Fibroblast of gingiva (primary cell): ENCODE measurements around the gene OR6S1.
"Not testable (repeated sequence)": the region's sequence is repeated elsewhere in the genome, so short reads cannot be mapped to it uniquely, and the experiment has no call there.

ENCODE experiments used
- DNase-seq: peaks from one replicate; pipeline ENCODE4 v3.0.0-alpha.2; 2011; ENCODE audit warnings: low read depth

Gene OR6S1

DNA sequence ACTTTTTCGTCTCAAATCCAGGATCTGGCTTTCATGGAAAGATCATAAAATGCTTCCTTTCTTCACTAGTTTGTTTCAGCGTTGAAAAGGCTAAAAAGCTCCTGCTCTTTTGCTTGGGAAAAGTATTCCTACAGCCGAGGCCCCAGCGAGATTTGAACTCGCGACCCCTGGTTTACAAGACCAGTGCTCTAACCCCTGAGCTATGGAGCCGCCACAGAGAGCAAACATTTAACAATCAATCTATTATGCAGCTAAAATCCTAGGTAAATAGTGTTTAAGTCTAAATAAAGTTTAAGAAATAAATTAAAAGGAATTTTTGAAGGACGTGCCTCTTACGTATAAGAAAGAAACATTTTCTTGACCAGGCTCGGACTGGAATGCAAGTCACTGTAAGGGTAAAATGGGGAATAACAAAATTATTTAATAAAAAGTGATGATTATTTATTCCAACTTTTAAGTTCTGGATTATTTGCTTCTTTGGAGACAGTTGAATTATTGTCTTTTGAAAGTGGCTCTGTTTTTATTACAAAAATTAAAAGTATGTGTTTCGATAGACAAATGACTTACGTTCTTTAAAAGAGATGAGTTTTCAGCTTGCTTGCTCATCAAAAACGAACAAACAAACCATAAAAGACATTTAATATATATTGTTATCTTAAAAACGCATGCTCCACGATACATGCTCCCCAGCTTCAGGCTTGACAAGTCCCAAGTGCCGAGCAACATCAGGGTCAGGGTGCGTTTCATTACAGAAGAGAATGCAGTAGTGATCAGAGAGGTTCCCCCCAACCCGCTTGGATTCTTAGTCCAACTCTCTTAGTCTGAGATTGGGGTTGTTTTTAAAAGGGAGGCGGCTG lies 10.2 kb downstream of the OR6S1 start:
- DNase-seq: peak; percentile 65

DNA sequence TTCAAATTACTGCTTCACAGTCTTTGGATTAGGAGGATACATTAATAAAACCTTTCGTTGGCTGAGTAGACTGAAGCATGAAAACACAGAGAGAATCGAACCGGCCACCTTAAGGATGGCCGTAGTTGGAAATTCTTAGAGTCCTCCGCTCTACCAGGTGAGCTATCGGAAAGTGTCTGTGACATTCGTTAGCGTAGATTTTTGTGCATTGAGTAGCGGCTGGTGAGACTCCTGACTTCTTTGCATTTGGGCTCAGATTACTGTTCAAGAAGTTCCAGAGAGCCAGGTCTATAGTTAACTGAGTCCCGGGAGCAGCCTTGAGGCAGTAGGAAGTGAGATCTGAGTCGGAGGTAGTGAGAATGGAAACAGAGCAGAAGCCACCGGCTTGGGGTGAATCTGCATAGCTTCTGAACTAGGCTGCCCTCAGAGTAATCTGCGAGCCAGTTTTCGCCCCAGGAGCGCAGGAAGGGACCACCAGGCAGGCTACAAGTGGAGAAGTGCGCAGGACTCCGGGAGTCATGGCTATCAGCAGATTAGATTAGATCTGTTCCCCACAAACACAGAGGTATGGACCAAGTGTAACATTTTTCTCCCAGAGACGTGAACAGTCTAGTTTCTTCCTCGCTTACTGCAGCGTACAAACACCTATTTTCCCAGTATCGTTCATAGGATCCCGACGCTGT lies 11.0 kb downstream of the OR6S1 start:
- DNase-seq: no peak

DNA sequence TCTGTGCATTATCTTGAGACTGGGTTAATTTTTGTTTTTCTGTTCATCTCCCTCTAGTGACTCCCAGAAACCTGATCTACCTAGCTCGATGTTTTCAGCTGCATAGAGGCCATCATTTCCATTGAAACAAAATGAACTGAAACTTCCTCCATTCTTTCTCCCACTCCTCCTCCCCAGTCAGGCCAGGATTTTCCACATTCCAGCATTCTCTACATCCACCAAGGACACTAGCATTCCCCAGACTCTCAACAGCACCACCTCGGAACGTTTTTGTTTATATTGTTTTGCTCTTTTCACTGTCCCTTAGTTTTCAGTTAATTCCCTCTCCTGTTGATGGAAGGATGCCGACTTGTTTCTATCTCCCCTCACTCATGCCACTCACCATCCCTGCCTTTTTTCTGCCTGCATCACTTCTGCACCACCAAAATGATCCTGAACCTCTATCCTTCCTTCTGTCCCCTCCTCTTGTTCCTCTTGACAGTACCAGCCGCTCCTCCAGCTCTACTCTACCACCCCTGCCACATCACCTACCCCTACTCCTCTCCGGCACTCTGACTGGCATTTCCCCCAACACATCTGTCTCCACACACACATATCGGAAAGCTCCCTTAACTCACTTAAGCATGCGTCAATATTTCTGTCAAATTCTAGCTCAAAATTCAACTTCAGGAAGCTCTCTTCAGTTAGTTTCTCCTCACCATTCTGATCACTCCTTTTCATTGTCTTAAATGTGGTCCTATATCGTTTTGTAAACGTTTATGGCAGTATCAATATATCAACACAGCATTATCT lies 13.2 kb downstream of the OR6S1 start:
- no peak for DNase-seq

DNA sequence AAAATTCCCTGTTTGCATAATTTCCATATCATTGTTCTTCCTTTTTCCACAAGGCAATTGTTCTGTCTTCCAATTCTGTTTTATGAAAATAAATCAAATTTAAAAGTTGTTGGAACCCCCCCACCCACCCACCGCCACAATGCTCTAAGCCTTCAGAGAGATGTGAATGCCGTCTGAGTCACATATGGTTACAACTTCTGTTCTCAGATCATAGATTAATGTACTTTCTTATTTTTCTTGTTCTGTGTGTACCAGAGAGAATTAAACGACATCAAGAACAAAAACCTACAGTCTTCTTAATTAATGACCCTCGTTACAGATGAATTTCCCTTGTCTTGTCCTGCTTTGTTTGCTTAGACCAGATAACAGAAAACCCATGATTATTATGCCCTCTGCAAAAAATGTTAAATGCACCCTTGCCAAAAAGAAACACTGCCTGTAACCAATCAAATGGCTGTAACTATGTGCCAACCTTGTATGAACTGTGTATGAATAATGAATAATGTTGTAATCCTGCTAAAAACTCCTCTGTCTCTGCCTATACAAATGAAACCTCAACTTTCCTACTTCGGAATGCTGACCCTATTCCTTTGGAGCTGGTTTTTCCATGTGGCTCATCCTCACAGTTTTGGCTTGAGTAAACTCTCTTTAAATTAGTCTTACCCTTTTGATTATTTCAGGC lies 14.0 kb downstream of the OR6S1 start:
- DNase-seq: peak; percentile 44

DNA sequence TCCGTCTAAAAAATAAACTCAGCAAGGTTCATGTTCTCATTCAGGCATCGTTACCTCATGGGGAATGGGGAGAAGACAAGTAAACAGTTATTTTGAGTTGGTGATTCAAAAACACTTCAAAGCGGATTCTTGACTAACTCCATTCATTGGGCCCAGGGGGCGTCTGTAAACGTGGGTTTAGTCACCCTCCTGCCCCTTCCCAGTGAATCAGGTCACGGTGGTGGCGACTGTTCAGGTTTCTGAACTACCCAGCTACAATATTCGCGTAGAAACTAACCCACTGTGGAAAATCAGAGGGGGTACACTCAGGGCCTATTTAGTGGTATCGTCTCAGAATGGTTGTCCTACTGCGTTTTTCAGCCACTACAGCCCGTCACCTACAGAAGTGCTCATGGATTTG lies 15.2 kb downstream of the OR6S1 start:
- no peak for DNase-seq

DNA sequence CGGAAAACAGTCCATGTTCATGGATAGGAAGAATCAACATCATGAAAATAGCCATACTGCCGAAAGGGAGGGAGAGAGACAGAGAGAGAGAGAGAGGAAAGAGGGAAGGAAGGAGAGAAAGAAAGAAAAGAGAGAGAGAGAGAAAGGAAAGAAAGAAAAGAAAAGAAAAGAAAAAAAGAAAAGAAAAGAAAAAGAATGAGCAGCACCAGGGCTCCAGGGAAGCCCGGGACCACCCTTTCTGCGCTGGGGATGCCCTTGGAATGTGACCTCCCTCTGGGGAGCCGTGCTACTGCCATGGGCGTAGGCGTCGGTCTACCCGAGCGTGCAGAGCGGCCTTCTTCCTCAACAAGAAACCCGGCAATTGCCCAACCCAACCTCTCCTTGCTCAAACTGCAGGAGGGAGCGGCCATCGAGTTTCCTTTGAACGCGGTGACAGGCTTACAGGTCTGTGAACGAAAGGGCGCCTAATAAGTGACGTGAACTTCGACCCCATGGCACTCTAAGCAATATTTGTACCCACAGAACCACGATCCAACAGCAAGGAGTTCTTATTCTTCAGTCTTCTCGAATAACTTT lies 16.9 kb downstream of the OR6S1 start:
- peak; percentile 75 for DNase-seq

DNA sequence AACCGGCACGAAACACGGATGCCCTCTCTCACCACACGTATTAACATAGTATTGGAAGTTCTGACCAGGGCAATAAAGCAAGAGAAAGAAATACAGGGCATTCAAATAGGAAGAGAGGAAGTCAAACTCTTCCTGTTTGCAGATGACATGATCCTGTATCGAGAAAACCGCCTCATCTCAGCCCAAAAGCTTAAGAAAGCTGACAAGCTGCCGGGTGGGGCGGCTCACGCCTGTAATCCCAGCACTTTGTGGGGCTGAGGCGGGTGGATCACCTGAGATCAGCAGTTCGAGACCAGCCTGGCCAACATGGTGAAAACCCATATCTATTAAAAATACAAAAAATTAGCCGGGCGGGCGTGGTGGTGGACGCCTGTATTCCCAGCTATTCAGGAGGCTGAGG lies 17.7 kb downstream of the OR6S1 start:
- DNase-seq: no peak

DNA sequence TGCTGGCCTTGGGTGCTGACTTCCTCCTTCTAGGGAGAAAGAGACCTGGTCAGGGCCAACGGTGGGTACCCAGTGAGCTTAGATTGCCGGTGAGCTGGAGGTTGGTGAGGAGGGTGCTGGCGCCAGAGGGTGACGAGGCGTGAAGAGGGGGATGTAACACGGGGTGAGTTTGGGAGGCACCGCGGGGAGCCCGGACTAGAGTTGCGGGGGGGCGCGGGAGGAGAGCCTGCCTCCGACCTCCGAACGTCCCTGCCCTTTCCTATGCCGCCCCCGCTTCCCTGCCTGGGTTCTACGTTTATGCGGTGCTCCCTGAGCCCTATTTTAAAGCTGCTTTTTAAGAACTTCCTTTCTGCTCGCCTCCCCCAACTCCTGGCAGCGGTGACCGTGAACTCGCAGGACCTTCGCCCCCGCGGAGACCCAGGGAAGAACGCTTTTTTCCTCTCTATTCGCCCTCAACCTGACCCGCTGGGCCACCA lies 18.6 kb downstream of the OR6S1 start:
- DNase-seq: no peak

DNA sequence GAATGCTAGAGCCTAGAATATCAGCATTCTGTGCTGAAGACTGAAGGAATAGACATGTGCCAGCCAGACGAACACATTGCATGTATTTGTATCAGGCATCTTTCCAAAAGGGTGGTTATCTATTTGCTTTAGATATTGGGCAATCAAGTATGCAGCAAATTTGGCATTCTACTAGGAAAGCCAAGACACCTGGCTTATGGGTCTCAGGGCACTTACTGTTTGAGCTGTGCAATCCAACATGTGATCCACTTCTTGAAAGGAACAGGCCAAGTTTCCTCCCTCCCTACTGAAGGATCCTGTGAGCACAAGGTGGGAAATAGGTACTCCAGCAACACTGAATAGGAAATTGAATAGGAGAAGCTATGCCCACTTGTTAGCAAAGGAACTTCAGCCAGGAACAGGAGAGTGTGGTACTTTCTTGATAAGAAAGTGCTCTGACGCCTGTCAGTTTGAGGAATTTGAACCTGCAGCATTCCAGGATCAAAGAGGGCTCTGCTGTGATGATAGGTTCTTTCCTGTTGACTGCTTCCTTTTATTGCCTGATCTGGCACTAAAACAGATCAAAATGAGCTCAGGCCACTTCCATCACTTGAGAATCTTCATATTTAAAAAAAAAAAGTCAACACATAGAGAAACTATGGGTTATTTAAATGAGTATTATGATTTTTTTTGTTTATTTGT lies 20.6 kb downstream of the OR6S1 start:
- no peak for DNase-seq

DNA sequence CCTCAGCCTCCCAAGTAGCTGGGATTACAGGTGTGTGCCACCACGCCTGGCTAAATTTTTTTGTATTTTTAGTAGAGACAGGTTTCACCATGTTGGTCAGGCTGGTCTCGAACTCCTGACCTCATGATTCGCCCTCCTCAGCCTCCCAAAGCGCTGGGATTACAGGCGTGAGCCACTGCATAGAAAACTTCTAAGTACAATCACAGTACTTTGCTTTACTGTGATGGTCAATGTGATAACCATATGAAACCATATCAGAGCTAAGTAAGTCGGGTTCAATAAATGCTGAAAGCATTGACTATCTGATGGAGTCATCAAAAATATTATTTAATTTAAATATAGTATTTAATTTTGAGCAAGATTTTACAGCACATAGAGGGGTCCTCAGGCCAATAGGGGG lies 21.8 kb downstream of the OR6S1 start:
- DNase-seq: not testable (repeated sequence)

DNA sequence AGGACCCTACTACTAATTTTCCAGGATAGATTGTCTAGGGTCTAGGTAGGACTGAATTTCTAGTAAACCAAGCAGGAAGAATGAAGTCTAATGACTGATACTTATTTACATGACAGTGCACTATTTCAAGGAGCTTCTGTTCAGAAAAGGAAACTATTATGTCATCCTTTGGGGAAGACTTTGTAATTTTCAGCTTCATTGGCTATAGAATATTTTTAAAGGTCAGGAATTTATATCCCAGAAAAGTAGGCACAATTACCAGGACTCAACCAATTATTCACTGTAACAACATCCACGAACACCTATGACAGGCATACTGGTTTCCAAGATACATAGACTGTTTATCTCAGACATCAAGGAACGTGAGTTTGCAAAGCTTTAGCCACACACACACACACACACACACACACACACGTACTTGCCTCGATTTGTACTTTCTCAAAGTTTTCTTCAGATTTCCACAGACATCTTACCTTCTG lies 23.2 kb downstream of the OR6S1 start:
- no peak for DNase-seq

DNA sequence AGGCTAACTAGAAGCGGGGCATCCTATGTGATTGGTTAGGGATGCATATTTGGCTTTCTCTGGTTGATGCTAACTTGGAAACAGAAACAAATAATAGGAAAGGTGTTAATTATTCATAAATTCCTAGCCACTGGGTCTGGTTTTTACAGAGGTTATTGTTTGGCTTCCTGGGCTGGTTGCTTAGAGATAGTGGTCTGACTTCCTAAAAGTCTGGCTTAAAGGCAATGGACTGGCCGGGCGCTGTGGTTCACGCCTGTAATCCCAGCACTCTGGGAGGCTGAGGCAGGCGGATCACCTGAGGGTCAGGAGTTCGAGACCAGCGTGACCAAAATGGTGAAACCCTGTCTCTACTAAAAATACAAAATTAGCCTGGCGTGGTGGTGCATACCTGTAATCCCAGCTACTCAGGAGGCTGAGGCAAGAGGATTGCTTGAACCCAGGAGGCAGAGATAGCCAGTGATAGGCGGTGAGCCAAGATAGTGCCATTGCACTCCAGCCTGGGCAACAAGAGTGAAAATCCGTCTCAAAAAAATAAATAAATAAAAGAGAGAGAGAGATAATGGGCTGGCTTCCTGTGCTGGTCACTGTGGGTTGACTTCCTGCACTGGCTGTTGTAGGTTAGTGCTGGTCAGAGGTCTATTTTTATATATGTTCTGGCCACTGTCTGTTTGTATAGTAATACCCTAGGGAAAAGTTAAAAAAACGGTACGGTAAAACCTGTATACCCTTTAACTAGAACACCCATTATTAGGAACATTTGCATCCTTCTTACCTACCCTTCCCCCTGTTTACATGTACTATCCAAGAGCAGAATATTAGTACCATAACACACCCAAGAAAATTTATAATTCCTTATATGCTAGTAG lies 24.1 kb downstream of the OR6S1 start:
- DNase-seq: no peak

DNA sequence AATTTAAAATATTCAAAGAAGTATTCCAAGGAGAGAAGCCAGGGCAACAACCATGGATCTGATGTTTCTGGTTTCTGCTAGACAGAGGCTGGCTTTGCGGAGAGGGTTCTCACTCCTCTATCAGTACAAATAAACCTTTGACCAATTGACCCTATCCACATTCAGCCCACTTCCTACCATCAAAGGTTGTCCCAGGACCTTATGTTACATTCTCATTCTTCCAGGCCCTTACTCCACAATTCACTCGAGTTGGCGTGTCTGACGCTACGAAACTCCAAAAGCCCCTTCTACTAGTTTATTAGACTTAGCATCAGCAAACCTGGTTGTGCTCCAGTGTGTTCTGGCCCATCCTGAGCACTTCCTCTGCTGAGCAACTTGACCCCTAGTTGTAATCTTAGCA lies 25.5 kb downstream of the OR6S1 start:
- DNase-seq: no peak

DNA sequence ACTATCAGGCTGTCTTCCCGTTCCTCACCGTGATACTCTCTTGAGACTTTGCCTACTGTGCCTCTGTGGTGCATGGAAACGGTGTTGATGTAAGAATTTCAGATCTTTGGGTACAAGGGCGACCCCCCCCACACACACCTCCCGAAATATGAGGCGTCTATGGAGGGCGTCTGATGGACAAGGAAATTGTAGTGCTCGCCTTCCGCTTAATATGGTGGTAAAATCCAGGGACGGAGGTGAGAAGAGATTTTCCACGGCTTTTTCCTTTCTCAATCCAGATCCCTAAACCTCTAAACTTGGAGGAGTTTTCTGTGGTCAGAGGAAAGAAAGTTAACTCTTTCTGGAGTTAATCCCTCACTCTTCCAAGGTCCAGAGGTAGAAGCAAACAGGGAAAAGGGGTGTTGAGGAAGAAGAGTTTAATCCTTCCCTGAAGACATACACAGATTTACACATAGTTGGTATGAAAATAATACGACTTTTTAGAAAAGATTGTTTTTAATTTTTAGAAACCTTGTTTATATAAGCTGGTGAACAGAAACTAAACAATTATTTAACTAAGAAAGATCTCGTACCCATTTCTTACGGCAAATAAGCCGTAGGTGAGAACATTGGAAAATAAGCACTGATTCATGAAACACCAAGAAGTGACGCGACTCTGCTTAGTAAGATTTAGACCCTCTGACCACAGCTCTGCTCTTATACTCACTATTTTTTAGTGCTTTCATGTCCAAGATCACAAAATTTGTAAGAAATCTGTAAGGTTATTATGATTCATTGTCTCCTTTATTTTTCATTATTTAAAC lies 27.3 kb downstream of the OR6S1 start:
- DNase-seq: no peak

DNA sequence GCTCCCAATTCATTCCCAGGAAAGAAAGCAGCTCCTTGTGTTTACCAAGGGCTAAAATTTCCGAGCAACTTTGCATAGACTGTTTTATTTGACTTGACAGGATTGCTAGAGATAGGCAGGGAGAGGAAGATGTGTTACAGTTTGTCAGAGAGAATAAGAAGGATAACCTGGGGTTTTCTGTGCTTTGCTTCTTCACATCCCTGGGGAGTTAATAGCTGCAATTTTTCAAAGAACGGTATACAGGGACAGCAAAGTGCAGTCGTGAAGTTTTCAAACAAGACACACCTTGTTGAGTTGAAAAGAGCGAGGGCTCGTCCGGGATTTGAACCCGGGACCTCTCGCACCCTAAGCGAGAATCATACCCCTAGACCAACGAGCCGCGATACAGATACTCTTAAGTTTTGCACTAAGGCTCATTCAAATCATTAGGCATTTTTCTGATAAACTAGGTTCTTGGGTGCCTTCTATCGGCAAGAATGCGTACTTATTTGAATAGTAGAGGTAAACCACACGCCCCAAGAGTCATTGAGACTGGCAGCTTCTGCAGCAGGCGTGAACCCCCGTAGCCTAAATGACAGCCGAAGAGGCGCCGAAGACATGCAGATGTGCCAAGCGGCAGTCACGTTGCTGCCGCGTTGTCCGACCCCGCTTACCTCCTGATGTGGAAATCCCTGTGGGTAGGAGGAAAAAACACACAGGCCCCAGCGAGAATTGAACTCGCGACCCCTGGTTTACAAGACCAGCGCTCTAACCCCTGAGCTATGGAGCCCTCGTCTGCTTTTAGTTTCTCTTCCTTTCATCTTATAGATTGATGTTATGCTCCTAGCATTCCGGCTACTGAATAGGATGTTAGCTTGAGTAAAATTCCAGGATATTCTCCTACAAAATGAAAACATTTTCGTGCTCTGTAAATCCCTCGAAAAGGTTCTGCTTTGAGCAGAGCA lies 28.1 kb downstream of the OR6S1 start:
- DNase-seq: peak; percentile 99

DNA sequence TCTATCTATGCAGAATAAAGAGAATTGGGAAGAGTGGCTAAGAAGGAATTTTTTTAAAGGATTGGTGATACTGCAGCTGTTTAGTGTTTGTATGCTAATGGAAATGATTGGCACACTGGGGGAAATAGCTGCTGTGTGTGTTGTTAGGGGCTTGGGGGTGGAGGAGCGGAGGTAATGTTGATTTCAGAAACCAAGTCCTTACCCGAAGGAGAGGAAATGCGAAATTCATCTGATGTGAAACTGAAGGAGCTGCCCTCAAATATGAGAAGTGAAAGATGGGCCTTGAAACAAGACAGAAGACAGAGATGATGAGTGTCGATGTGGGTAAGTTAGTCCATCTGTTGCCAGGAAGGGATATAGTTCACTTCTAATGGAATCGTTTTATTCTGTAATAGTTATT lies 29.1 kb downstream of the OR6S1 start:
- no peak for DNase-seq

DNA sequence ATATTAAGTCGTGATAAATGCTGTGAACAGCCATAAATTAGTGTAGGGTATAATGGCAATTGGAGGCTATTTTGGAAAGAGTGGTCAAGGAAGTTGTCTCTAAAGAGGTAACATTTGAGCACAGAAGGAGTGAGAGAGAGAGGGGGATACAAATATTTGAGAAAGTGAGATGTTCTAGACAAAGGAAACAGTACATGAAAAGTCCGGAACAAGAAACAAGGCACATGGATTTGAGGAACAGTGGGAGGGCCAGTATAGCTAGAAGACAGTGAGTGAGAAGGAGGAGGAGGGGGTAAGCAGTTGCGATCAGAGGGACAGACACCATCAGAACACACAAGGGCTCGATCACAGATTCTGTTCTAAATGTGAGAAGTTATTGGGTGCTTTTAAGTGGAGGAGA lies 30.2 kb downstream of the OR6S1 start:
- no peak for DNase-seq
